Left ventricle myocardium inferior (tissue), 1 donor: Measurements from ENCODE around the gene SWT1. TPM values are rescaled to one million over a fixed set of nuclear protein-coding genes. Genes with fewer than 3 reads are reported as not detected.

ENCODE experiments used
- DNase-seq: peaks from one replicate; pipeline ENCODE4 v3.0.0-alpha.2; 2020
- H3K27ac ChIP-seq: fragments of 200-600 bp; replicated peaks from 2 replicates; pipeline ENCODE4 v1.8.0; 2021
- H3K27me3 ChIP-seq: fragments of 200-600 bp; 2 replicates; pipeline ENCODE4 v1.8.0; 2021; ENCODE audit warnings: low read depth
- H3K36me3 ChIP-seq: fragments of 200-600 bp; 2 replicates; pipeline ENCODE4 v1.8.0; 2021
- H3K4me1 ChIP-seq: fragments of 200-600 bp; 2 replicates; pipeline ENCODE4 v1.8.0; 2021
- H3K4me3 ChIP-seq: fragments of 200-600 bp; 2 replicates; pipeline ENCODE4 v1.8.0; 2021; ENCODE audit warnings: mild to moderate bottlenecking, moderate library complexity
- H3K9me3 ChIP-seq: fragments of 200-600 bp; replicated peaks from 2 replicates; pipeline ENCODE4 v1.8.0; 2021
- intact Hi-C: fragments of 100-400 bp; cut with micrococcal nuclease; formaldehyde crosslinking; loops from one replicate; pipeline ENCODE4 v1.11.0; 2022
- total RNA-seq: library from RNA; stranded (reverse); fragmentation: NEBNext Ultra II Directional; extraction: Animal tissue kit (Norgen Biotek cat#: 25700); gene quantifications from one replicate; pipeline ENCODE4 v1.2.1, GENCODE V29; 2021
- TF ChIP-seq, protein P1 (sequence below): fragments of 200-600 bp; IDR thresholded peaks from 2 replicates; pipeline ENCODE4 v1.8.0; 2021; ENCODE audit warnings: antibody characterized with exemption, mild to moderate bottlenecking, borderline replicate concordance
- donor health status: DM: no; HTN: yes; CAD: no; lungs with severe emphysema.

Gene SWT1
- total RNA-seq, 1 donor from 2014 or later = 7.4 TPM

DNA sequence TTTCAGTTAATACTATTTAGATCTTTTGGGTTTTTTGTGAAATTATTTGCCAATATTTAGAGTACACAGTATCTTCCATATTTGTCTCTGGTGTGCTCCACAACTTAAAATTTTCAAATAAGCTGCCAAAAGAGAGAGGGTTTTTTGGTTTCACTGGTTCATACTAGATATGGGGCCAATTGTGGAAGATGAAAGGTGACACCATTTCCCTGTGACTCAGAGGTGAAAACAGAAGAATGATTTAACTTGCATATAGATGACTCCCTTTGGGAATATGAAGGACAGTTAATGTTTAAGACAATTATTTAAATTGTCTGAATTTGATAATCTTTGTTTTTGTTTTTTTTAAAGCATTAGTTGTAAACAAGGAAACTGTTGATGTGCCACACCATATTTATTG is 122.6 kb downstream of the SWT1 start:
- H3K4me1 ChIP-seq = peaks cover 3% of the 10 kb centered on the region
- no peaks in the 10 kb centered on the region for H3K9me3 ChIP-seq
- intact Hi-C loops = no loop called here
- DNase-seq = no peak
- H3K27me3 ChIP-seq = no peaks in the 10 kb centered on the region
- no peak overlapping the region for H3K27ac ChIP-seq
- no peak overlapping the region for H3K4me3 ChIP-seq
- TF ChIP-seq, protein P1, sequence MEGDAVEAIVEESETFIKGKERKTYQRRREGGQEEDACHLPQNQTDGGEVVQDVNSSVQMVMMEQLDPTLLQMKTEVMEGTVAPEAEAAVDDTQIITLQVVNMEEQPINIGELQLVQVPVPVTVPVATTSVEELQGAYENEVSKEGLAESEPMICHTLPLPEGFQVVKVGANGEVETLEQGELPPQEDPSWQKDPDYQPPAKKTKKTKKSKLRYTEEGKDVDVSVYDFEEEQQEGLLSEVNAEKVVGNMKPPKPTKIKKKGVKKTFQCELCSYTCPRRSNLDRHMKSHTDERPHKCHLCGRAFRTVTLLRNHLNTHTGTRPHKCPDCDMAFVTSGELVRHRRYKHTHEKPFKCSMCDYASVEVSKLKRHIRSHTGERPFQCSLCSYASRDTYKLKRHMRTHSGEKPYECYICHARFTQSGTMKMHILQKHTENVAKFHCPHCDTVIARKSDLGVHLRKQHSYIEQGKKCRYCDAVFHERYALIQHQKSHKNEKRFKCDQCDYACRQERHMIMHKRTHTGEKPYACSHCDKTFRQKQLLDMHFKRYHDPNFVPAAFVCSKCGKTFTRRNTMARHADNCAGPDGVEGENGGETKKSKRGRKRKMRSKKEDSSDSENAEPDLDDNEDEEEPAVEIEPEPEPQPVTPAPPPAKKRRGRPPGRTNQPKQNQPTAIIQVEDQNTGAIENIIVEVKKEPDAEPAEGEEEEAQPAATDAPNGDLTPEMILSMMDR = no peak
- peaks cover 13% of the 10 kb centered on the region for H3K36me3 ChIP-seq

DNA sequence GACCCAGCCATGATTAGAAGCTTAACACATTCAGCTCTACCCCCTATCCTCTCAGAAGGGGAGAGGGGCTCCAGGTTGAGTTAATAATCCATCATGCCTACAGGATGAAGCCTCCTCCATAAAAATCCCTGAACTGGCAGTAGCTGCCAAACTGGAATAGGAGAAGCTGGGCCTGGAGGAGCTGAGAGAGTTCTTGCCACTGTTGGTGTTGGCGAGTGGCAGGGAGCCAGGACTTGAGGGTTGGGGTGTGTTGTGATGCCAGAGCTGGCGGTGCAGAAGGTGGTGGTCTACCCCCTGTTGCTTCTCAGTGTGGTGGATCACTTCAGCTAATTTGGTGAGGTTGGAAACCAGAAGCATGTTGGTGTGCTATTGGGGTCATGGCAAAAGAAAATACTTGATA is 123.6 kb downstream of the SWT1 start:
- Histone ChIP-seq H3K27ac (no peak overlapping the region), H3K36me3 (peaks cover 13% of the 10 kb centered on the region), H3K27me3 (no peaks in the 10 kb centered on the region), H3K4me3 (no peak overlapping the region), H3K4me1 (peaks cover 10% of the 10 kb centered on the region), H3K9me3 (no peaks in the 10 kb centered on the region)
- no peak for DNase-seq
- intact Hi-C loops = no loop called here
- TF ChIP-seq, protein P1 = no peak

DNA sequence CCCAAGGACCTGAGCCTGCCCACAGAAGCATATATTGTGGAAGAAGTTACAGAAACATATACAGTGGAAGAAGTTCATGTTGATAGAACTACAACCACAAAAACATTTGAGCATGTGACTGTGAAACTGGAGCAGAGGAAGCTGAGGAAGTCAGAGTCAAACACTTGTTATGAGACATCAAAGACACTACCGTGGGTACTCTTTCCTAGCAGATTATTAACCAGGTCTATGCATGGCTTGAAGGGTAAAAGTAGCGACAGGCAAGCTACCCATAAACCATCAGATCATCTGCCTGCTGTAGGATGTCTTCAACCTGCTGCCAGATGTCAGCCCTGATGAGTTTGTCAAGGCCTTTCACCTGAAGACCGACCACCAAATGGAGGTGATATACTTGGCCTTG is 124.3 kb downstream of the SWT1 start:
- DNase-seq = no peak
- Histone ChIP-seq H3K27me3 (no peaks in the 10 kb centered on the region), H3K27ac (no peak overlapping the region), H3K9me3 (no peaks in the 10 kb centered on the region), H3K4me1 (peaks cover 10% of the 10 kb centered on the region), H3K36me3 (peaks cover 13% of the 10 kb centered on the region), H3K4me3 (no peak overlapping the region)
- TF ChIP-seq, protein P1 = no peak
- intact Hi-C loops = no loop called here

DNA sequence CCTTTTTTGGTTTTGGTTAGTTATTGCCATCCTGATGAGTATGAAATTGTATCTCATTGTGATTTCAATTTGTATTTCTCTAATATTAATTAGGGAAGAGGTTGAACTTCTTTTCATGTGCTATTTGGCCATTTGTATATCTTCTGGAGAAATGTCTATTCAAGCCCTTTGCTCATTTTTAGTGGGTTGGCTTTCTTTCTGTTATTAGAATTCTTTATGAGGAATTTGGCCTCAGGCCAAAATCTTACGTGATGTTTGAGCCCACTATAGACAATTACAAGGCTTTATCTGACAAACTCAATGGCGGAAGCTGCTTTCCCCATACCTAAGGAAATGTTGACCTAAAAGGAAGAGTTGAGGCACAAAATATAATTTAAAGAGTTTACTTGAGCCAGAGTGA is 127.1 kb downstream of the SWT1 start:
- intact Hi-C loops = no loop called here
- peaks cover 27% of the 10 kb centered on the region for H3K4me1 ChIP-seq
- no peaks in the 10 kb centered on the region for H3K9me3 ChIP-seq
- H3K36me3 ChIP-seq = peaks cover 6% of the 10 kb centered on the region
- no peak overlapping the region for H3K27ac ChIP-seq
- TF ChIP-seq, protein P1 = no peak
- no peaks in the 10 kb centered on the region for H3K27me3 ChIP-seq
- no peak for DNase-seq
- H3K4me3 ChIP-seq = no peak overlapping the region

DNA sequence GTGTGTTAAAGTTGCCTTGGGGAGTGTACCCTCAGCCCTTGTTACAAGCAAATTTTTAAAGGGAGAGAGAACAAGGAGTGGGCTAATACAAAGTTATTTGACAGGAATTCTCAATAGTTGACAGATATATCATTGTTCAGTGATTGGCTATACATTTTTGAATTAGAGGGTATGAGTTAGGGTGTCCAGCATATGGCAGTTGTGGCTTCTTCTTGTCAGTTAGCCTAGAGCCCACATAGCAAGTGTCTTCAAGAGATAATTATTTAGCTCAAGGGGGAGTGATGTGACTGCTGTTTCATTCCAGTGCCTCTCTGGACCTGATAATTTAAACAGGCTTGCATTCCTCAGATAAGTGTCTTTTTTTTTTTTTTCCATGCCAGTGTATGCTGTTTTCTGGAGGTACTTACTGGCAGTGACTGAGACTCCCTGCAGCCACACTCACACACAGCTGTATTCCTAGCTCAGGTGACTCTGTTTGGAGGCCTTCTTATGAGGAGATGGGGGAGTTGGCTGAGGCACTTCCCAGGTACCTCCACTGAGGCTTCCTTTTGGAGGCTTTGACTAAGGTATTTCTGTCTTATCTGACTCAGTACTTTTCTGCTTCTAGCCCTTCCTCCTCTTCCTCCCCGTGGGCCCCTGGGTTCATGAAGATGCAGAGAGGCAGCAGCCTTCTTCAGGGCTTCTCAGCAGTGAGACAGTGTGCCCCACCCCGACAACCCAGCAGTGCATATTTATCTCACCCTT is 127.7 kb downstream of the SWT1 start:
- Histone ChIP-seq H3K36me3 (peaks cover 6% of the 10 kb centered on the region), H3K27ac (no peak overlapping the region), H3K9me3 (no peaks in the 10 kb centered on the region), H3K4me1 (peaks cover 27% of the 10 kb centered on the region), H3K27me3 (no peaks in the 10 kb centered on the region), H3K4me3 (no peak overlapping the region)
- DNase-seq = no peak
- TF ChIP-seq, protein P1 = no peak
- intact Hi-C loops = no loop called here
